CD4-positive, alpha-beta T cell treated with Interferon alpha-2 for 1 hour (primary cell): ENCODE results near the gene CCDC187.

Source experiments
- DNase-seq, 2 donors: peaks; one replicate each; pipeline ENCODE4 v3.0.0-alpha.2; 2020 to 2022

The CCDC187 gene

GRCh38 chr9:136311051-136312008 lies 7.4 kb upstream of the CCDC187 start:
- DNase-seq, result peak in 1 of 2 donors; percentile 15

DNA sequence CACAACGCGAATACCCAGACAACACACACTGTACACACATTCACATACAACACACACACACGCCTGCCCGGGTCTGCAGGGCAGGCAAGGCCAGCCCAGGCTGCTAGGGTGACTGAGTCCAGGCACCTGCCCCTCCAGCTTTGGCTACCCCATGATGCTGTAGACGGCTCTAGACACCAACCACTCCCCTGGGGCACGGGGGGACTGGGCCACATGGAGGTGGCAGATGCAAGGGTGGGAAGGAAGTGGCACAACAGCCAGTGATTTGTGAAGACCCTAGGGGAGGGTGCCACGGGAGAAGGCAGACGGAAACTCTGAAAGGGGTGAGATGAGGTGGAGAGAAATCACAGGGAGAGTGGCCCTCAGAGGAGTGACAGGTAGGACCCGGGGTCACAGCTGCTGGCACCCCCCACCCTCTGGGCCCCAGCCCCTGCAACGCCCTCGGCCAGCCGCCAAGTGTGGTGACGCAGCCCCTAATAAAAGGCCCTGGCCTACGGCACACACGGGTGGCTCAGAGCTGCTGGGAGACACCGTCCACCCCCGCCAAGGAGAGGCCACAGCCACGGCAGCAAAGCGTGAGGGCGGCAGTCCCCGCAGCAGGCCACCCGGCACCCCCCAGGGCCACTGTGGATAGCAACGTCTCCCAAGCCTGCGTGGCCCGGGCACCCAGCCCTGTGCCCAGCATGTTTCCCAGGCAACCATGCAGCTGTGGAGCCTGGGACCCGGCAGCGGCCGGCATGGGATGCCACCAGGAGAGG lies 6.6 kb upstream of the CCDC187 start:
- no peak for DNase-seq

DNA sequence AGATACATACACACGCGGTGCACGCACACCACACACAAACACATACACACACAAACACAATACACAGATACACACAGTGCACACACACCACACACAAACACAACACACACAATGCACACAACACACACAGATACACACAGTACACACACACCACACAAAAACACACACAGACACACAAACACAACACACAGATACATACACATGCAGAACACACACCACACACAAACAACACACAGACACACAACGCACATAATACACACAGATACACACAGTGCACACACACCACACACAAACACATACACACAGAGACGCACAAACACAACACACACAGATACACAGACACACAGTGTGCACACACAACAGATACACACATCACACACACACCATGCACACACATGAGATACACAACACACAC lies 5.9 kb upstream of the CCDC187 start:
- no peak for DNase-seq

- no peak for DNase-seq
Measured at GRCh38 chr9:136309101-136309801, 5.4 kb upstream of the CCDC187 start.

- DNase-seq, result no peak
Measured at GRCh38 chr9:136308702-136309053, 4.8 kb upstream of the CCDC187 start.

GRCh38 chr9:136308006-136308701 lies 4.3 kb upstream of the CCDC187 start:
- DNase-seq, result no peak

- DNase-seq, result no peak
Measured at GRCh38 chr9:136307215-136307750, 3.4 kb upstream of the CCDC187 start.

GRCh38 chr9:136306211-136307208 lies 2.6 kb upstream of the CCDC187 start:
- no peak for DNase-seq

GRCh38 chr9:136305804-136306203 lies 1.9 kb upstream of the CCDC187 start:
- DNase-seq, result no peak

DNA sequence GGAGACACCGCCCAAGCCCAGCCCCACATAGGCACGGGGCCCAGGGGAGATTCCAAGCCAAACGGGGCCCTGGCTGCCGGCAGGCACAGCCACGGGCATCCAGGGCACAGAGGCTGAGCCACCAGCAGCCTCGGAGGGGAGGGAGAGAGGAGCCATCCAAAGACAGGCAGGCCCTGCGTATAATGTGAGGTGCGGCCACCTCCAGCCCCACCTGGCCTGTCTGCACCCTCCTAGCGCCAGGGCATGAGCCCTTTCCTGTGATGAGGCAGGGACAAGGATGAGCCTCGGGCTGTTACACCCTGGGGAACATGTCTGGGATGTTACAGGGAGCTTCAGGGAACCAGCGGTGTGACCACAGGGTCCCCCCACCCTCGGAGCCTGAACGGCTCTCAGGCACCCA lies 1.1 kb upstream of the CCDC187 start:
- no peak for DNase-seq

DNA sequence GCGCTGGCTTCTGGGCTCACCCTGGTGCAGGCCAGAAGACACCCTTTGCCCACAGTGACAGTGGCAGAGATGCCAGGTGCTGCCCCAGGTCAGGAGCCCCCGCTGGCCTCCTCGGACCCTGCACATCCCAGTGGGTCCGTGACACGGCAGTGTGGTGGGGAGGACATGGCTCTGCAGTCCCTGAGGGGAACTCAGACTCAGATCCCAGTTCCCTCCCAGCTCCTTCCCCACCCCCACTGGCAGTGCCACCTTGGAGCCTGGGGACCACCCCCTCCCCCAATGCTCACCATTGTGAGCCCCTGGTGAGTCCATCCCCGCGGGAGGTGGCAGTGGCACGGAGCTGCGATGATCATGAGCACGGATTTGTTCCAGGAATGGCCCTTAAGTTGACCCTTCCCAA lies 562 bp upstream of the CCDC187 start:
- DNase-seq, result no peak

DNA sequence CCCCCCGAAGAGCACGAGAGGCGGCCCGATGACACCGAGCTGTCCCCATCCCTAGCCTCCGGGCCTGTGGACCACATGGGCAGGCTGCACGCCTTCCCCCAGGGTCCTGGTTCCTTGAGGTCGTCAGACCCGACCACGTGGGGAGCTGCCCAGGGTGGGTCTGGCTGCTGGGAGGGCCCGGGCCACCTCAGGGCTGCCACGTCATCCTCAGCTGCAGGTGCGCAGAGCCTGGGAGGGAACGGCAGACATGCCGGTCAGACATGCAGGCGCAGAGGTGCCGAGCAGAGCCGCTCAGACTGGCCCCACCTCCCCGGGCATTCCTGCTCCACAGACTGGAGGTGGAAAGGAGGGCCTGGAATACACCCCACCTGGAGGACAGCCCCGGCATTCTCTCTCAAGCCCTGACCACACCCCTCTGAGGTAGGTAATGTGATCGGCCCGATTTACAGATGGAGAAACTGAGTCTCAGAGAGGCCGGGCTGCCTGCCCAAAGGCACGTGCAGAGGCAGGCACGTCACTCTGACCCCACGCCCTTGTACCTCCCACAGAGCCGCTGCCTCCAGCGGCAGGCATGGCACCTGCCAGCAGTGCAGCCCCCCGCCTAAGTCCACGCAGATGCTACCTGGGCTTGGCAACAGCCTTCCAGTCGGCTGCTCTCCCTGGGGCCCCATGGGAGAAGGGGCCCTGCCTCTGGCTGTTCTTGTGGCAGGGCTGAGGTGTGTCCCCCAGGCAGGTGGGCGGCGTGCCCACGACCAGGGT lies 649 bp downstream of the CCDC187 start:
- DNase-seq, result no peak

GRCh38 chr9:136302527-136302926 lies 1.4 kb downstream of the CCDC187 start:
- no peak for DNase-seq

- no peak for DNase-seq
Measured at GRCh38 chr9:136300866-136301265, 3.0 kb downstream of the CCDC187 start.

GRCh38 chr9:136300016-136300545 lies 3.8 kb downstream of the CCDC187 start:
- no peak for DNase-seq

GRCh38 chr9:136299541-136299940 lies 4.4 kb downstream of the CCDC187 start:
- no peak for DNase-seq

- DNase-seq, result no peak
Measured at GRCh38 chr9:136299116-136299515, 4.8 kb downstream of the CCDC187 start.

DNA sequence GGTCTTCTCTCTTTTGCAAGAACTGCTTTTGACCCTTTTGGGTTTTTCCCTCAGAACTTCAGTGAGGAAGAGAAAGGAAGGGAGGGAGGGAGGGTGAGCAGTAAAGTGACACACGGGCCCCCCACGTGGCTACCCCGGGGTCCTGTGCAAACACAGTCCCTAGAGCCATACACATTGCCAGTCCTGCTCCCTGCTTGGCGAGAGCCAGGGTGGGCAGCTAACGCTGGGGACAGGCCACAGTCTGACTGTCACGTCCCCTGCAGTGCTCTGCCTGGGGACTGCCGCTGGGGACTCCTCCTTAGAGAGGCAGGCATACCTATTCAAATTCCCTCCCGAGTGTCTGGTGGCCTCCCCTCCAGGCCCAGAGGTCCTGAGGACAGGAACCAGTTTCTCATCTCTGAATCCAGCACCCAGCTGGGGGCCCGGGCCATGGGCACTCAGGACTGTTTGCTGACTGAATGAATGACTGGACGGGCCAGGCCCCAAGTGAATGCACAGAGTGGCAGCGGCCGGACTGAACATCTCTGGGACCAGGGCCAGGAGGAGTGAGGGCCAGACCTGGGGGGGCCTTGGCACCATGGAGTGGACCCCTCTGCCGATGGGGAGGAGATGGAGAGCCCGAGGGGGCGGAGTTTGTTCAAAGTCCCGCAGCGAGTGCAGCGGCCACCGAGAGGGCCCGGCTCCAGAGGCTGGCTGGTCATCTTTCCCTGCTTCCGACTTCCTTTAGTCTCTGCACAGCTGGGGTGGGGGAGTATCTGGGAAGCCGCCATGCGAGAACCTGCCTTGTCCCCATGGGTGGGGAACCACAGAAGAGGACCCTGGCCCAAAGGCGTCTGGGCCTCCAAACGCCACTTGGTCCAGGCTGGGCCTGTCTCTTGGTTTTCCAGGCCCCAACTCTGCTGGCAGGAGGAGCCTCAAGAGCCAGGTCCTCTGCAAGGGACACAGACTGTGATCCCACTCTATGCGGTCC lies 5.8 kb downstream of the CCDC187 start:
- no peak for DNase-seq
